PC-9 (cell line): ENCODE measurements around the gene PRKAG2. TPM values are rescaled to one million over a fixed set of nuclear protein-coding genes. Genes with fewer than 3 reads are reported as not detected.

Experiments used
- BruUV-seq: library from RNA; stranded (reverse); fragments of 400-500 nt; replicated peaks from 2 replicates; lab custom pipeline; 2021; lab: Mats Ljungman, UMichigan
- CTCF ChIA-PET: fragments of 300-600 bp; sonication (Branson Sonifier 250); formaldehyde crosslinking; loops from one replicate; lab custom pipeline; 2022; ENCODE audit warnings: antibody characterized with exemption; lab: Charles Lee
- POLR2A ChIA-PET: fragments of 300-600 bp; sonication (Branson Sonifier 250); formaldehyde crosslinking; loops from one replicate; lab custom pipeline; 2022; ENCODE audit warnings: antibody characterized with exemption; ENCODE audit not compliant: unreplicated experiment; lab: Charles Lee
- DNase-seq, 2 experiments: peaks; one replicate each; pipeline versions ENCODE4 v3.0.0 to v3.0.0-alpha.2; 2015 to 2022; ENCODE audit warnings: mixed read lengths in 1 of 2
- H2AFZ ChIP-seq: fragments of 200-600 bp; sonication (generic); 2 replicates; pipeline ENCODE4 v1.8.1; 2017; ENCODE audit warnings: antibody characterized with exemption
- H3F3A ChIP-seq: fragments of 200-600 bp; sonication (generic); 2 replicates; pipeline ENCODE4 v1.8.1; 2017; ENCODE audit warnings: antibody characterized with exemption, mild to moderate bottlenecking, low read depth; ENCODE audit not compliant: insufficient read depth
- H3K27ac ChIP-seq: fragments of 200-600 bp; sonication (generic); 2 replicates; pipeline ENCODE4 v1.6.1; 2016; ENCODE audit warnings: mixed run types
- H3K27me3 ChIP-seq: fragments of 200-600 bp; sonication (generic); 2 replicates; pipeline ENCODE4 v1.6.1; 2016; ENCODE audit warnings: low read depth, mixed run types; ENCODE audit not compliant: insufficient read depth
- H3K36me3 ChIP-seq: fragments of 200-600 bp; sonication (generic); 2 replicates; pipeline ENCODE4 v1.6.1; 2016; ENCODE audit warnings: low read depth, mixed run types
- H3K4me1 ChIP-seq: fragments of 200-600 bp; sonication (generic); replicated peaks from 2 replicates; pipeline ENCODE4 v1.6.1; 2016; ENCODE audit warnings: mixed run types; ENCODE audit not compliant: insufficient read depth
- H3K4me2 ChIP-seq: fragments of 200-600 bp; sonication (generic); 2 replicates; pipeline ENCODE4 v1.6.1; 2017; ENCODE audit warnings: mixed run types
- H3K4me3 ChIP-seq: fragments of 200-600 bp; sonication (generic); 2 replicates; pipeline ENCODE4 v1.6.1; 2016; ENCODE audit warnings: mixed run types
- H3K79me2 ChIP-seq: fragments of 200-600 bp; sonication (generic); 2 replicates; pipeline ENCODE4 v1.6.1; 2017; ENCODE audit warnings: low read depth, mixed run types
- H3K9me2 ChIP-seq: fragments of 200-600 bp; sonication (generic); 2 replicates; pipeline ENCODE4 v1.8.1; 2017; ENCODE audit warnings: mild to moderate bottlenecking; ENCODE audit not compliant: insufficient read depth
- H3K9me3 ChIP-seq: fragments of 200-600 bp; sonication (generic); 2 replicates; pipeline ENCODE4 v1.8.1; 2016; ENCODE audit warnings: low read depth; ENCODE audit not compliant: insufficient read depth
- H4K20me1 ChIP-seq: fragments of 200-600 bp; sonication (generic); 2 replicates; pipeline ENCODE4 v1.8.1; 2017; ENCODE audit not compliant: insufficient read depth
- CTCF ChIP-seq: fragments of 200-600 bp; sonication (generic); conservative IDR thresholded peaks from 2 replicates; pipeline ENCODE4 v1.6.1; 2017; ENCODE audit warnings: mixed run types, antibody characterized with exemption, mild to moderate bottlenecking, moderate library complexity
- EZH2 ChIP-seq: fragments of 200-600 bp; sonication (generic); IDR thresholded peaks from 2 replicates; pipeline ENCODE4 v1.8.0; 2017; ENCODE audit warnings: antibody characterized with exemption, low read depth
- intact Hi-C: fragments of 100-400 bp; cut with micrococcal nuclease; formaldehyde crosslinking; loops from one replicate; pipeline ENCODE4 v1.10.0; 2022; ENCODE audit not compliant: unreplicated experiment
- total RNA-seq: library from RNA; stranded (reverse); gene quantifications from 2 replicates; pipeline ENCODE4 v1.2.3, GENCODE V29; 2021

Gene PRKAG2
- total RNA-seq, 1 experiment from 2014 or later = 37.3 TPM

GRCh38 chr7:151832138-151832537, 44.8 kb downstream of the PRKAG2 start:
- Histone ChIP-seq H3K9me3 (no peaks in the 10 kb centered on the region), H3K27me3 (peaks cover 56% of the 10 kb centered on the region; the same call in 1 of the 2 replicates), H3F3A (no peaks in the 10 kb centered on the region), H3K4me2 (no peak overlapping the region), H4K20me1 (no peaks in the 10 kb centered on the region), H3K79me2 (no peaks in the 10 kb centered on the region), H3K4me3 (no peak overlapping the region), H2AFZ (no peak overlapping the region), H3K36me3 (no peaks in the 10 kb centered on the region), H3K27ac (no peak overlapping the region), H3K9me2 (no peaks in the 10 kb centered on the region), H3K4me1 (no peaks in the 10 kb centered on the region)
- ChIA-PET POLR2A (no interaction called here), CTCF (no interaction called here)
- DNase-seq = no peak
- TF ChIP-seq EZH2 (no peak), CTCF (no peak)
- no TSS peak for BruUV-seq
- intact Hi-C loops = no loop called here

- H3K4me1 ChIP-seq = no peaks in the 10 kb centered on the region
- intact Hi-C loops = no loop called here
These were observed 45.3 kb downstream of the PRKAG2 start for GRCh38 chr7:151831606-151832005.

GRCh38 chr7:151830121-151830830, 46.6 kb downstream of the PRKAG2 start:
- H3F3A ChIP-seq = no peaks in the 10 kb centered on the region
- no TSS peak for BruUV-seq
- no peaks in the 10 kb centered on the region for H4K20me1 ChIP-seq
- no peaks in the 10 kb centered on the region for H3K9me2 ChIP-seq
- H3K4me2 ChIP-seq = no peak overlapping the region
- ChIA-PET POLR2A (no interaction called here), CTCF (no interaction called here)
- H2AFZ ChIP-seq = no peak overlapping the region
- H3K27ac ChIP-seq = no peak overlapping the region
- H3K4me1 ChIP-seq = no peaks in the 10 kb centered on the region
- no peaks in the 10 kb centered on the region for H3K36me3 ChIP-seq
- intact Hi-C loops = no loop called here
- peaks cover 47% of the 10 kb centered on the region; the same call in 1 of the 2 replicates for H3K27me3 ChIP-seq
- TF ChIP-seq EZH2 (no peak), CTCF (no peak)
- H3K4me3 ChIP-seq = no peak overlapping the region
- no peaks in the 10 kb centered on the region for H3K9me3 ChIP-seq
- no peak for DNase-seq
- H3K79me2 ChIP-seq = no peaks in the 10 kb centered on the region

More at GRCh38 chr7:151831606-151832005, 45.3 kb downstream of the PRKAG2 start:
- H2AFZ ChIP-seq = no peak overlapping the region
- H3K4me3 ChIP-seq = no peak overlapping the region
- no peak overlapping the region for H3K4me2 ChIP-seq
- no peaks in the 10 kb centered on the region for H3K36me3 ChIP-seq
- ChIA-PET CTCF (no interaction called here), POLR2A (no interaction called here)
- no peak overlapping the region for H3K27ac ChIP-seq
- no peaks in the 10 kb centered on the region for H3F3A ChIP-seq
- BruUV-seq = no TSS peak
- no peak for DNase-seq
- no peaks in the 10 kb centered on the region for H3K9me3 ChIP-seq
- peaks cover 55% of the 10 kb centered on the region; the same call in 1 of the 2 replicates for H3K27me3 ChIP-seq
- TF ChIP-seq EZH2 = no peak
- no peak for TF ChIP-seq CTCF
- no peaks in the 10 kb centered on the region for H3K79me2 ChIP-seq
- no peaks in the 10 kb centered on the region for H4K20me1 ChIP-seq
- H3K9me2 ChIP-seq = no peaks in the 10 kb centered on the region
